Measurements from ENCODE around the gene ZNF320. TPM values are rescaled to one million over a fixed set of nuclear protein-coding genes. Genes with fewer than 3 reads are reported as not detected.
"Not testable (repeated sequence)": the region's sequence is repeated elsewhere in the genome, so short reads cannot be mapped to it uniquely, and the experiment has no call there.

Gene ZNF320
- total RNA-seq, 1 experiment from 2014 or later: 18.5 TPM

GRCh38 chr19:52889076-52889475, 8.4 kb downstream of the ZNF320 start:
- no peaks in the 10 kb centered on the region for H4K20me1 ChIP-seq (ENCODE audit: insufficient read depth)
- DNase-seq: no peak
- no peak overlapping the region for H2AFZ ChIP-seq
- no peak overlapping the region for H3K4me3 ChIP-seq
- no peak overlapping the region for H3K27ac ChIP-seq
- no peaks in the 10 kb centered on the region for H3K9me2 ChIP-seq (ENCODE audit: insufficient read depth)
- ChIA-PET POLR2A (ENCODE audit: unreplicated experiment) (no interaction called here), CTCF (no interaction called here)
- intact Hi-C loops (cut with micrococcal nuclease; ENCODE audit: unreplicated experiment): no loop called here
- TF ChIP-seq EZH2 (IDR thresholded peaks at IDR 0.05; ENCODE audit: low read depth): no peak
- TF ChIP-seq, protein P1, sequence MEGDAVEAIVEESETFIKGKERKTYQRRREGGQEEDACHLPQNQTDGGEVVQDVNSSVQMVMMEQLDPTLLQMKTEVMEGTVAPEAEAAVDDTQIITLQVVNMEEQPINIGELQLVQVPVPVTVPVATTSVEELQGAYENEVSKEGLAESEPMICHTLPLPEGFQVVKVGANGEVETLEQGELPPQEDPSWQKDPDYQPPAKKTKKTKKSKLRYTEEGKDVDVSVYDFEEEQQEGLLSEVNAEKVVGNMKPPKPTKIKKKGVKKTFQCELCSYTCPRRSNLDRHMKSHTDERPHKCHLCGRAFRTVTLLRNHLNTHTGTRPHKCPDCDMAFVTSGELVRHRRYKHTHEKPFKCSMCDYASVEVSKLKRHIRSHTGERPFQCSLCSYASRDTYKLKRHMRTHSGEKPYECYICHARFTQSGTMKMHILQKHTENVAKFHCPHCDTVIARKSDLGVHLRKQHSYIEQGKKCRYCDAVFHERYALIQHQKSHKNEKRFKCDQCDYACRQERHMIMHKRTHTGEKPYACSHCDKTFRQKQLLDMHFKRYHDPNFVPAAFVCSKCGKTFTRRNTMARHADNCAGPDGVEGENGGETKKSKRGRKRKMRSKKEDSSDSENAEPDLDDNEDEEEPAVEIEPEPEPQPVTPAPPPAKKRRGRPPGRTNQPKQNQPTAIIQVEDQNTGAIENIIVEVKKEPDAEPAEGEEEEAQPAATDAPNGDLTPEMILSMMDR (conservative IDR thresholded peaks at IDR 0.05): no peak
- no peaks in the 10 kb centered on the region for H3K4me1 ChIP-seq (replicated peaks; ENCODE audit: insufficient read depth)
- H3K4me2 ChIP-seq: no peak overlapping the region
- no peaks in the 10 kb centered on the region for H3F3A ChIP-seq (ENCODE audit: insufficient read depth, low read depth)
- peaks cover 24% of the 10 kb centered on the region for H3K9me3 ChIP-seq (ENCODE audit: insufficient read depth, low read depth)
- H3K79me2 ChIP-seq (ENCODE audit: low read depth): peaks cover 4% of the 10 kb centered on the region; the same call in 1 of the 2 replicates
- H3K27me3 ChIP-seq (ENCODE audit: insufficient read depth, low read depth): no peaks in the 10 kb centered on the region
- no TSS peak for BruUV-seq (replicated peaks)
- H3K36me3 ChIP-seq (ENCODE audit: low read depth): peaks cover 60% of the 10 kb centered on the region

DNA sequence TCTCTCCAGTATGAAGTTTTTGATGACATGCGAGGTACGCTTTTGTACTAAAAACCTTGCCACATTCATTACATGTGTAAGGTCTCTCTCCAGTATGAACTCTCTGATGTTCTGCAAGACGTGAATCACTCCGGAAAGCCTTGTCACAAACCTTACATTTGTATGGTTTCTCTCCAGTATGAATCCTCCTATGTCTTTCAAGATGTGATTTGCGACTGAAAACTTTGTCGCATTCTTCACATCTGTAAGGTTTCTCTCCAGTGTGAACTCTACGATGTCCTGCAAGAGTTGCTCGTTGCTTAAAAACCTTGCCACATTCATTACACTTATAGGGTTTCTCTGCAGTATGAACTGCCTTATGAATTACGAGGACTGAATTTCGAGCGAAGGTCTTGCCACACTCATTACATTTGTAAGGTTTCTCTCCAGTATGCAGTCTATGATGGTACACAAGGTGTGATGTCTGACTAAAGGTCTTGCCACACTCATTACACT, 16.5 kb downstream of the ZNF320 start:
- H3K4me2 ChIP-seq: no peak overlapping the region
- no peaks in the 10 kb centered on the region for H4K20me1 ChIP-seq (ENCODE audit: insufficient read depth)
- no peaks in the 10 kb centered on the region for H3K4me1 ChIP-seq (replicated peaks; ENCODE audit: insufficient read depth)
- CTCF ChIA-PET: no interaction called here
- H3K9me3 ChIP-seq (ENCODE audit: insufficient read depth, low read depth): peaks cover 89% of the 10 kb centered on the region
- intact Hi-C loops (cut with micrococcal nuclease; ENCODE audit: unreplicated experiment): no loop called here
- H3K27me3 ChIP-seq (ENCODE audit: insufficient read depth, low read depth): no peaks in the 10 kb centered on the region
- H3K27ac ChIP-seq: no peak overlapping the region
- peaks cover 70% of the 10 kb centered on the region for H3K36me3 ChIP-seq (ENCODE audit: low read depth)
- no peak overlapping the region for H2AFZ ChIP-seq
- POLR2A ChIA-PET (ENCODE audit: unreplicated experiment): no interaction called here
- H3F3A ChIP-seq (ENCODE audit: insufficient read depth, low read depth): no peaks in the 10 kb centered on the region
- H3K4me3 ChIP-seq: 0 out of 2 replicates have a peak overlapping the region, but pooled peaks have one; percentile 16
- no peak for TF ChIP-seq EZH2 (IDR thresholded peaks at IDR 0.05; ENCODE audit: low read depth)
- TF ChIP-seq, protein P1 (conservative IDR thresholded peaks at IDR 0.05): no peak
- no peak for DNase-seq
- no TSS peak for BruUV-seq (replicated peaks)
- no peaks in the 10 kb centered on the region for H3K9me2 ChIP-seq (ENCODE audit: insufficient read depth)
- no peaks in the 10 kb centered on the region for H3K79me2 ChIP-seq (ENCODE audit: low read depth)

DNA sequence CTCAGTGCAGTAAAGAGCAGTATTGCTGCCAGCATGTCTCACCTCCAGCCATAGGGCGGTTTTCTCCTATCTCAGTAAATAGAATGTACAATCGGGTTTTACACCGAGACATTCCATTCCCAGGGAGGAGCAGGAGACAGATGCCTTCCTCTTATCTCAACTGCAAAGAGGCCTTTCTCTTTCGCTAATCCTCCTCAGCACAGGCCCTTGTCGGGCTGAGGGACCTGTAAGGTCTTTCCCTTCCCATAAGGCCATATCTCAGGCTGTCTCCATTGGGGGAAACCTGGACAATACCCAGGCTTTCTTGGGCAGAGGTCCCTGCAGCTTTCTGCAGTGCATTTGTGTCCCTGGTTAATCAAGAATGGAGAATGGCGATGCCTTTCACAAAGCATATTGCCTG, 24.4 kb downstream of the ZNF320 start:
- H3K4me1 ChIP-seq (replicated peaks; ENCODE audit: insufficient read depth); BruUV-seq (replicated peaks); CTCF ChIA-PET; intact Hi-C loops (cut with micrococcal nuclease; ENCODE audit: unreplicated experiment); H2AFZ ChIP-seq; H4K20me1 ChIP-seq (ENCODE audit: insufficient read depth); POLR2A ChIA-PET (ENCODE audit: unreplicated experiment); H3F3A ChIP-seq (ENCODE audit: insufficient read depth, low read depth); H3K9me2 ChIP-seq (ENCODE audit: insufficient read depth); H3K27me3 ChIP-seq (ENCODE audit: insufficient read depth, low read depth); H3K36me3 ChIP-seq (ENCODE audit: low read depth); H3K79me2 ChIP-seq (ENCODE audit: low read depth); DNase-seq; H3K27ac ChIP-seq; H3K4me3 ChIP-seq; H3K4me2 ChIP-seq: not testable (repeated sequence)
- peaks cover 26% of the 10 kb centered on the region for H3K9me3 ChIP-seq (ENCODE audit: insufficient read depth, low read depth)

- no peaks in the 10 kb centered on the region for H3K36me3 ChIP-seq (ENCODE audit: low read depth)
- no peaks in the 10 kb centered on the region for H4K20me1 ChIP-seq (ENCODE audit: insufficient read depth)
- no peak for DNase-seq
- POLR2A ChIA-PET (ENCODE audit: unreplicated experiment): interaction anchor here (0.6 kb wide), 1 partner anchor 91 kb away, joined by 3 read pairs; the partner anchor contains the start of gene ZNF816
- H3K4me2 ChIP-seq: no peak overlapping the region
- CTCF ChIA-PET: no interaction called here
- intact Hi-C loops (cut with micrococcal nuclease; ENCODE audit: unreplicated experiment): no loop called here
- no peaks in the 10 kb centered on the region for H3F3A ChIP-seq (ENCODE audit: insufficient read depth, low read depth)
- H3K4me3 ChIP-seq: no peak overlapping the region
- peaks cover 15% of the 10 kb centered on the region for H3K9me3 ChIP-seq (ENCODE audit: insufficient read depth, low read depth)
- H3K9me2 ChIP-seq (ENCODE audit: insufficient read depth): no peaks in the 10 kb centered on the region
- no peak overlapping the region for H2AFZ ChIP-seq
- no peaks in the 10 kb centered on the region for H3K79me2 ChIP-seq (ENCODE audit: low read depth)
- no peak for TF ChIP-seq EZH2 (IDR thresholded peaks at IDR 0.05; ENCODE audit: low read depth)
- TF ChIP-seq, protein P1 (conservative IDR thresholded peaks at IDR 0.05): no peak
- BruUV-seq (replicated peaks): no TSS peak
- no peaks in the 10 kb centered on the region for H3K4me1 ChIP-seq (replicated peaks; ENCODE audit: insufficient read depth)
- no peak overlapping the region for H3K27ac ChIP-seq
- H3K27me3 ChIP-seq (ENCODE audit: insufficient read depth, low read depth): no peaks in the 10 kb centered on the region
Measured at GRCh38 chr19:52871466-52871865, 26.0 kb downstream of the ZNF320 start.

DNA sequence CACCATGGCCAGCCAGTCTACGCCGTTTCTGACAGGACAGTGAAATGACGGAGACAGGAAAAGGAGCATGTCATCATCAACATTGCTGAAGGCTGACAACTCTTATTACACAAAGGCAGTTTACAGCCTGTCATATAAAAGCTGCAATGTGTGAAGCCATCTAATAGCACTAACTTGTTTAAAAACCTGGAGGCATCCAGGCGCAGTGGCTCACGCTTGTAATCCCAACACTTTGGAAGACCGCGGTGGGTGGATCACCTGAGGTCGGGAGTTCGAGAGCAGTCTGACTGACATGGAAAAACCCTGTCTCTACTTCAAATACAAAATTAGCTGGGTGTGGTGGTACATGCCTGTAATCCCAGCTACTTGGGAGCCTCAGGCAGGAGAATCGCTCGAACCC, 29.4 kb downstream of the ZNF320 start:
- CTCF ChIA-PET; POLR2A ChIA-PET (ENCODE audit: unreplicated experiment); H2AFZ ChIP-seq; H3K9me2 ChIP-seq (ENCODE audit: insufficient read depth); H3K4me3 ChIP-seq; BruUV-seq (replicated peaks); intact Hi-C loops (cut with micrococcal nuclease; ENCODE audit: unreplicated experiment); H3K4me2 ChIP-seq; H3F3A ChIP-seq (ENCODE audit: insufficient read depth, low read depth); H3K36me3 ChIP-seq (ENCODE audit: low read depth); H3K27ac ChIP-seq; H3K79me2 ChIP-seq (ENCODE audit: low read depth); H3K4me1 ChIP-seq (replicated peaks; ENCODE audit: insufficient read depth); H3K27me3 ChIP-seq (ENCODE audit: insufficient read depth, low read depth); DNase-seq; H4K20me1 ChIP-seq (ENCODE audit: insufficient read depth): not testable (repeated sequence)
- peaks cover 24% of the 10 kb centered on the region for H3K9me3 ChIP-seq (ENCODE audit: insufficient read depth, low read depth)
